ENCODE results near the gene RBBP8NL. TPM values are rescaled to one million over a fixed set of nuclear protein-coding genes. Genes with fewer than 3 reads are reported as not detected.

RBBP8NL gene
- total and polyA plus RNA-seq, 9 of the 15 experiments (the other 6 are each of a cell fraction or from before 2014, with no cell fraction given): not detected

DNA sequence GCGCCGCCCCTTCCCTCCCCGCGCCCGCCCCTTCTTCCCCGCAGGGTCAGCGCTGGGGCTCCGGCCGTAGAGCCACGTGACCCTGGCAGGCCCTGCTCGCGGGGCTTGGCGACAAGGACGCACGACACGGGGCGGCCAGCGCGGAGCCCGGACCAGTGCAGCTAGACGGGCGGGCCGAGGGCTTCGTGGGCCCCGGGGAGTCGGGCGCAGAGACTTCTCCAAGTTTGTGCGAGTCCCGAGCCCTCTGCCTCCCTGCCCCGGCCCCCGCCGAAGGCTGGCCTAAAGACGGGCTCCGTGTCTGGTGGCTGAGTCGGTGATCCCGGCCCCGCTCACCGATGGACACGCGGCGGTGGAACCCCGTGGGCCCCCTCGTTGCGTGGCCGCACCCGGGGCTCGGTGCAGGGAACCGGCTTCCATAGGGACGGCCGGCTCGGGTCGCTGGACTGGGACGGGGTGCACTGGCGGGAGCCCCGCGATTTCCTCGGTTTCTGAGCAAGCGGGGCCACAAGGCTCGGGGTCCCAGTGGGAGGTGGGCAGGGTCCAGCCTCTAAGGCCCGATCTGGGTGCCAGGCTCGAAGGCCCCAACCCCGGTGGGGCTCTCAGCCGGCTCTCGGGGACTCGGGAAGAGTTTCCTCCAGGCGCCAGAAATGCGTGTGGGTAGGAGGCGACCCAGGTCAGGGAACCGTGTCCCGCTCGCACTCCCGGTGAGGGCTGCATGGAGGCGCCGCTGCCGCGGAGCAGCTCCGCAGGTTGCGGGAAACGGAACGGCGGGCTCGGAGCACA, 48.9 kb upstream of the RBBP8NL start (continued):
- TF ChIP-seq MBD2 (IDR thresholded peaks at IDR 0.05; ENCODE audit: borderline replicate concordance, low read depth) (no peak), SIN3B (IDR thresholded peaks at IDR 0.05; ENCODE audit: low read depth) (no peak), CEBPG (CRISPR knock-in tag; IDR thresholded peaks at IDR 0.05) (0 out of 2 replicates have a peak, but pooled peaks have one; percentile 30), CEBPG (tag; conservative IDR thresholded peaks at IDR 0.05 in 1 of 2, IDR thresholded peaks at IDR 0.05 in 1 of 2) (no peak), HDAC2 (IDR thresholded peaks at IDR 0.05) (no peak), FUS (optimal IDR thresholded peaks at IDR 0.05; ENCODE audit: low read depth, low read length) (no peak), TSC22D4 (tag; IDR thresholded peaks at IDR 0.05) (no peak), FOXK2 (conservative IDR thresholded peaks at IDR 0.05 in 1 of 2, IDR thresholded peaks at IDR 0.05 in 1 of 2; ENCODE audit: low read depth in 2 of 2) (no peak), MAFG (tag; conservative IDR thresholded peaks at IDR 0.05) (no peak), ZNF583 (CRISPR knock-in tag; IDR thresholded peaks at IDR 0.05) (no peak), NFIC (IDR thresholded peaks at IDR 0.05) (peak; percentile 19), PTTG1 (tag; IDR thresholded peaks at IDR 0.05; ENCODE audit: low read depth) (no peak), GATAD2A (IDR thresholded peaks at IDR 0.05) (no peak), ZNF444 (CRISPR knock-in tag; IDR thresholded peaks at IDR 0.05) (no peak), STAG1 (CRISPR knock-in tag; IDR thresholded peaks at IDR 0.05; ENCODE audit: borderline replicate concordance) (no peak), NELFE (IDR thresholded peaks at IDR 0.05; ENCODE audit: insufficient read depth, insufficient read length) (no peak), ZSCAN32 (CRISPR knock-in tag; IDR thresholded peaks at IDR 0.05) (no peak), ZBTB8A (IDR thresholded peaks at IDR 0.05; ENCODE audit: partially characterized antibody) (no peak), NFXL1 (CRISPR knock-in tag; IDR thresholded peaks at IDR 0.05) (no peak), HMGN3 (IDR thresholded peaks at IDR 0.05; ENCODE audit: borderline replicate concordance, extremely low read depth, insufficient read length, low read depth, low read length) (no peak), CCNT2 (IDR thresholded peaks at IDR 0.05; ENCODE audit: borderline replicate concordance, extremely low read depth, insufficient read length, low read depth, low read length) (no peak), BCL6 (CRISPR knock-in tag; IDR thresholded peaks at IDR 0.05) (no peak)
- TF ChIP-seq, protein P1, sequence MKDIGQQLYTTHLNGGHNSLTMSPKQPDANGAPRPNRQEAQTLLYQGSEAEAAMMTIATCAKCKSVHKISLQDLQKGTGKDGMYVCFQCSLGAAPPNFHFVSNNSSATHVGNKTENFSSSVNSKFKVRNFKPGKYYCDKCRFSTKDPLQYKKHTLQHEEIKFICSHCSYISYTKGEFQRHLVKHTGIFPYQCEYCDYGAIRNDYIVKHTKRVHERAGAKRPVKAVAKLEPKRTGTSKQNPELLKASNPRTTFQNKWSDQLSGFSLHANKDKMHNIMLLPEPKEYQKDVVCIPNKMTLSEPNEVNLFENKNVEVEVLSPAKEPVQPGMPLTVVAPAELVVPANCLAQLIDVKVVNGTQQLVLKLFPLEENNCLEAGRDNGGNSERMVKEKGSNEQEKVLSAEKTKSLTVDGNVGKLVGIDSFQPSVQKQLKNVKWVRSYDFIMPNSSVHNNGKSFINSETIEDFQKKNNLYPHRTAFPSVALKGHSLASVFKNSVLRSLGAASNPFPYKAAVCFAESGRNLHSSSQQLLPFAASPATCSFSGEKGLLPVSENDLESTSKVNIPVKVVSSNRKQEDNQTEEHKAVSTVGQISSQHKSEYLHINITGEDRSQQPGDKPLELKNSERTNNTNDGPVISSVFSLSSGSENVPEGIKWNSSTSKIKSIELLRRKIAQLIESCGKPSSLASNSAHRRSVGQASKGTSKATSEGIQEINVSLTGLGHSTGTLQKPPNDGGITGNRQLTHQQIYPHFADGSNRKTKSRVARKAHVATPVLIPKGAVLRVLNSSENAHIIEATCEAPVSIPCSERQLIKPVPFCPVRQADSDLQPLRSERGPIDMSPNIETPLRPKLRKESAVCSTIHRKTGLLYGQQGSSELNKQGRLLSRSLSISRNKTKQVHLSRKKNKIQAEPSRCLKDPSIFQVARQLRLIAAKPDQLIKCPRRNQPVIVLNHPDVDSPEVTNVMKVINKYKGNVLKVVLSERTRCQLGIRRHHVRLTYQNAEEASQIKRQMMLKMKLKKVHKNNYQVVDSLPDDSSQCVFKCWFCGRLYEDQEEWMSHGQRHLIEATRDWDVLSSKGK (CRISPR knock-in tag; IDR thresholded peaks at IDR 0.05): no peak
- TF ChIP-seq, protein P2, sequence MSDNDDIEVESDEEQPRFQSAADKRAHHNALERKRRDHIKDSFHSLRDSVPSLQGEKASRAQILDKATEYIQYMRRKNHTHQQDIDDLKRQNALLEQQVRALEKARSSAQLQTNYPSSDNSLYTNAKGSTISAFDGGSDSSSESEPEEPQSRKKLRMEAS (CRISPR knock-in tag; IDR thresholded peaks at IDR 0.05): peak; percentile 98

Measured in K562 (cell line).